Lower lobe of right lung (tissue), 2 donors: ENCODE results near the gene ZNF124. TPM values are rescaled to one million over a fixed set of nuclear protein-coding genes. Genes with fewer than 3 reads are reported as not detected.
A peak's percentile ranks its signal among the peaks of the same experiment; 100 is the strongest.

Source experiments
- ATAC-seq, 2 donors: fragments of 200-7000 bp; cut with Tn5 transposase; one replicate each; pipeline ENCODE4 v1.9.1; 2020 to 2022; ENCODE audit warnings: mild to moderate bottlenecking in 2 of 2, moderate library complexity in 2 of 2
- DNase-seq: peaks from one replicate; pipeline ENCODE4 v3.0.0-alpha.2; 2020
- H3K27ac ChIP-seq: fragments of 200-600 bp; one replicate; pipeline ENCODE4 v1.8.0; 2022
- H3K27me3 ChIP-seq: fragments of 200-600 bp; one replicate; pipeline ENCODE4 v1.8.0; 2022; ENCODE audit warnings: low read depth
- H3K36me3 ChIP-seq: fragments of 200-600 bp; one replicate; pipeline ENCODE4 v1.8.0; 2022; ENCODE audit warnings: mild to moderate bottlenecking
- H3K4me1 ChIP-seq: fragments of 200-600 bp; one replicate; pipeline ENCODE4 v1.8.0; 2022
- H3K4me3 ChIP-seq: fragments of 200-600 bp; one replicate; pipeline ENCODE4 v1.8.0; 2022; ENCODE audit warnings: mild to moderate bottlenecking
- H3K9me3 ChIP-seq: fragments of 200-600 bp; one replicate; pipeline ENCODE4 v1.8.0; 2022
- intact Hi-C: fragments of 100-400 bp; cut with DNase I; formaldehyde crosslinking; loops from one replicate; pipeline ENCODE4 v1.11.0; 2022
- microRNA-seq: library from miRNA; unstranded; fragments of <30 nt; microRNA quantifications from one replicate; pipeline ENCODE4 v1.2.0, GENCODE V29; 2020; ENCODE audit warnings: borderline number of aligned reads
- total RNA-seq: library from RNA; stranded (reverse); fragmentation: NEBNext Ultra II Directional; extraction: Animal tissue kit (Norgen Biotek cat#: 25700); gene quantifications from one replicate; pipeline ENCODE4 v1.2.1, GENCODE V29; 2021
- TF ChIP-seq, protein P1 (sequence below): fragments of 200-600 bp; IDR thresholded peaks from one replicate; pipeline ENCODE4 v1.8.0; 2022; ENCODE audit warnings: antibody characterized with exemption, mild to moderate bottlenecking
- donor health status: DM: no; HTN: yes; CAD: no; lungs with severe emphysema.

ZNF124 gene
- total RNA-seq, 1 donor from 2014 or later, result 29.1 TPM

DNA sequence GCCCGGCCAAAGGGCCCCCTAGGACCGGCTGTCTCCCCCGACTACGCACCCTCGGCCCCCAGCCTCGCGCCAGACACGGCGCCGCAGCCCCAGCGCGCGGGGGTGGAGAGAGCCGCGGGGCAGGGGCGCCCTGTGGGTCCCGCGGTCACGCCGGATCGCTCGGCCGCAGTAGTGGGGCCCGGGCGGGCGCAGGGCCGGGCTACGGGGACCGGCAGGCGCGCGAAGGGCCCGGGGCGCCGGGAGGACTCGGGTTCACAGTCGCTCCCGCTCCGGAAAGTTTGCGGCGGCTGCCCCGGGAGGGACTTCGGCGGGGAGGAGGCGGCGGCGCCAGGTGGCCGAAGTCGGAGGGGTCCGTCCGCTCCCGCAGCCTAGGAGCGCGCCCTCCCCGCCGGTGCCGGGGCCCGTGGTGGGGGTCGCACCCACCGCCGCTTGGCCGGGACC lies 60.5 kb downstream of the ZNF124 start:
- DNase-seq (no peak), ATAC-seq (peak; percentile 51 to 59)
- peak overlapping the region; percentile 61 for H3K4me3 ChIP-seq
- no peaks in the 10 kb centered on the region for H3K36me3 ChIP-seq
- H3K27ac ChIP-seq, result peak overlapping the region; percentile 85
- intact Hi-C loops, result no loop called here
- TF ChIP-seq, protein P1, sequence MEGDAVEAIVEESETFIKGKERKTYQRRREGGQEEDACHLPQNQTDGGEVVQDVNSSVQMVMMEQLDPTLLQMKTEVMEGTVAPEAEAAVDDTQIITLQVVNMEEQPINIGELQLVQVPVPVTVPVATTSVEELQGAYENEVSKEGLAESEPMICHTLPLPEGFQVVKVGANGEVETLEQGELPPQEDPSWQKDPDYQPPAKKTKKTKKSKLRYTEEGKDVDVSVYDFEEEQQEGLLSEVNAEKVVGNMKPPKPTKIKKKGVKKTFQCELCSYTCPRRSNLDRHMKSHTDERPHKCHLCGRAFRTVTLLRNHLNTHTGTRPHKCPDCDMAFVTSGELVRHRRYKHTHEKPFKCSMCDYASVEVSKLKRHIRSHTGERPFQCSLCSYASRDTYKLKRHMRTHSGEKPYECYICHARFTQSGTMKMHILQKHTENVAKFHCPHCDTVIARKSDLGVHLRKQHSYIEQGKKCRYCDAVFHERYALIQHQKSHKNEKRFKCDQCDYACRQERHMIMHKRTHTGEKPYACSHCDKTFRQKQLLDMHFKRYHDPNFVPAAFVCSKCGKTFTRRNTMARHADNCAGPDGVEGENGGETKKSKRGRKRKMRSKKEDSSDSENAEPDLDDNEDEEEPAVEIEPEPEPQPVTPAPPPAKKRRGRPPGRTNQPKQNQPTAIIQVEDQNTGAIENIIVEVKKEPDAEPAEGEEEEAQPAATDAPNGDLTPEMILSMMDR, result no peak
- H3K4me1 ChIP-seq, result peaks cover 15% of the 10 kb centered on the region
- no peaks in the 10 kb centered on the region for H3K9me3 ChIP-seq
- H3K27me3 ChIP-seq, result no peaks in the 10 kb centered on the region

DNA sequence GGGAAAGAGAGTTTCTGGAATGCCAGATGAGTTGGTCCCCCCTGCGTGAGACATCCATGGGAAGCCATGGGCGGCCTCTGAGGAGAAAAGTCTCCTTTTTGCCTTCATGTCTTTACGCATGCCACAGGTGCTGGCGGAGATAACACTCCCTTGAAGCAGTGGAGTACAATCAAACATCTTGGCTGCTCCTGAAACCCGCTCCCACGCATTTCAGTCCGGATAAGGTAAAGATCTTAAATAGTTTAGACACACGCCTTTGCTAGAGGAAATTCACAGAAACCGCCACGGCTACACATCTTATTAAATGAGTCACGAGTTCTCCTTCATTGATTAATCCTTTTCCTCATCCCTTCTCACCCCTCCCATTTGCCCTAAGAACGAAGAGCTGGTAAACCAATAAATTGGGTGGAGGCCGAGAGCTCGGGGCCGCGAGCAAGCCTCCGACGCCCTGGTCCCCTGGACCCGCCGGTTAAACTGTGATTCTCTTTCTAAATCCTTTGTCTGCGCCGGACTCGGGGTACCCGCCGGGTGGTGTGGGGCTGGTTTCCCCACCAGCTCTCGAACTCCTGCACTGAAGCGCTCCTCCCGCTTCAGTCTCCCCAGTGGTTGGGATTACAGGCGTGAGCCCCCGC lies 61.1 kb downstream of the ZNF124 start:
- no peak for DNase-seq
- Histone ChIP-seq H3K4me3 (peak overlapping the region; percentile 61), H3K4me1 (peaks cover 15% of the 10 kb centered on the region), H3K9me3 (no peaks in the 10 kb centered on the region), H3K27me3 (no peaks in the 10 kb centered on the region), H3K36me3 (no peaks in the 10 kb centered on the region), H3K27ac (peak overlapping the region; percentile 85)
- intact Hi-C loops, result no loop called here
- no peak for ATAC-seq
- TF ChIP-seq, protein P1, result no peak

DNA sequence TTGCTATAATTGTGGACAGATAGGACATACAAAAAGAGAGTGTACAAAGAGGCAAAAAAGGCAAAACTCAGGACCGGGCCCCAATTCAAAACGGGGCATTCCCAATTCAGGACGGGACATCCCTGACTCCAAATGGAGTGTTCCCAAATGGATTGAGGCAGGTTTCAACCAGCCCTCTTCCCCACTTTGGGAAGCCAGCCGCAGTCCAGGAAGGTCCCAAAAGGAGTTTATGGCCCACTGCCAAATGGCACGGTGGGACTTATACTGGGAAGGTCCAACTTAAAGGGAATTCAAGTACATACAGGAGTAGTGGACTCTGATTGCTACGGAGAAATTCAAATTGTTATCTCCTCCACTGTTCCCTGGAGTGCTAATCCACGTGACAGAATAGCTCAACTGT lies 64.1 kb downstream of the ZNF124 start:
- Histone ChIP-seq H3K27ac (no peak overlapping the region), H3K4me1 (peaks cover 20% of the 10 kb centered on the region), H3K27me3 (no peaks in the 10 kb centered on the region), H3K9me3 (no peaks in the 10 kb centered on the region), H3K36me3 (no peaks in the 10 kb centered on the region), H3K4me3 (no peak overlapping the region)
- ATAC-seq, result no peak
- no peak for DNase-seq
- intact Hi-C loops, result no loop called here
- TF ChIP-seq, protein P1, result no peak

DNA sequence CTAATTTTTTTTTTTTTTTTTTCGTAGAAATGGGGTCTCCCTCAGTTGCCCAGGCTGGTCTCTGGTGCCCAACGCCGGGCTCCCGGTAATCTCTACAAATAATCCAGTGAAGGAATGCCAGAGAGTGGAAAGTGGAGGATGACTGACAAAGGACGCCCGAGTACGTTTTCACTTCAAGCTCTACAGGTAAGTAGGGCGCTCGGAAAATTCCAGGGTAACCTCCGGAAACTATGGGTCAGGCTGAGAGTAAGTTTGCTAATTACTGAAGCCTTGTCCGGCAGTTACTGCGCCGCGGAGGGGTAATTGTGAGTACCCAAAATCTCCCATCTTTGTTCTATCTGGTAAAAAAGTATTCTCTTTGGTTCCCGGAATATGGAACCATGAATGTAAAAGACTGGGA lies 65.9 kb downstream of the ZNF124 start:
- Histone ChIP-seq H3K27me3 (no peaks in the 10 kb centered on the region), H3K36me3 (peaks cover 12% of the 10 kb centered on the region), H3K4me3 (no peak overlapping the region), H3K4me1 (peaks cover 11% of the 10 kb centered on the region), H3K27ac (no peak overlapping the region), H3K9me3 (peaks cover 10% of the 10 kb centered on the region)
- no peak for ATAC-seq
- DNase-seq, result no peak
- intact Hi-C loops, result no loop called here
- TF ChIP-seq, protein P1, result no peak

Small RNAs within 50 kb of the gene (microRNA-seq; reads per million reads assigned to microRNA genes)
- gene MIR3916, result not detected

Other genes with a start within 250 kb of the ZNF124 start
- 36.0 TPM for gene AHCTF1, start 240.1 kb downstream of the ZNF124 start, total RNA-seq
- not detected for gene ZNF695, start 164.0 kb downstream of the ZNF124 start, total RNA-seq
- 3.2 TPM for gene ZNF670, start 93.2 kb downstream of the ZNF124 start, total RNA-seq
- 9.0 TPM for gene ZNF669, start 67.7 kb downstream of the ZNF124 start, total RNA-seq
- not detected for gene VN1R5, start 84.1 kb upstream of the ZNF124 start, total RNA-seq
- 16.9 TPM for gene ZNF496, start 159.8 kb upstream of the ZNF124 start, total RNA-seq
- 3.5 TPM for gene NLRP3, start 244.2 kb upstream of the ZNF124 start, total RNA-seq